Tongue (tissue), 2 donors: ENCODE data around the gene AKAP7. TPM values are rescaled to one million over a fixed set of nuclear protein-coding genes. Genes with fewer than 3 reads are reported as not detected.
A peak's percentile ranks its signal among the peaks of the same experiment; 100 is the strongest.
"Not testable (repeated sequence)": the region's sequence is repeated elsewhere in the genome, so short reads cannot be mapped to it uniquely, and the experiment has no call there.

Experiments used
- DNase-seq: peaks from one replicate; pipeline ENCODE4 v3.0.0-alpha.2; 2015
- total RNA-seq: library from RNA; depleted of rRNA; stranded (reverse); fragments of >200 nt; gene quantifications from one replicate; pipeline ENCODE4 v1.2.3, GENCODE V29; 2014

Gene AKAP7
- total RNA-seq, 1 donor from 2014 or later, result 20.3 TPM

DNA sequence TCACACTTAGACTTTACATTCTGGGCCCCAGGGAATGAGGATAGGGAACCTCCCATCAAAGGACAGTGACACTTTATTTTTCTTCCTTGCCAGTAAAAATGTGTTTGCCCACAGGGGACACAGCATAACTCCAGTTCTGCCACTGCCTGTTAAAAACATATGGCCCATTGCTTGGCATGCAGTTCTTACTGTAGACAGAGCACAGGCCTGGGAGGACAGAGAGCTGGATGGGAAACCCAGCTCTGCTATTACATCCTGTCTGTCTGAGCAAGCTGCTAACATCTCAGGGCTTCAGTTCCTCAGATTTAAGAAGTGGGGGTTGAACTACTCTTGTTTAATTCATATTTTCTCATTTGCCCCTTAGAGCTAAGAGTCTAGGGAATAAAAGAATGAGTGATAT is 120.2 kb downstream of the AKAP7 start:
- no peak for DNase-seq

DNA sequence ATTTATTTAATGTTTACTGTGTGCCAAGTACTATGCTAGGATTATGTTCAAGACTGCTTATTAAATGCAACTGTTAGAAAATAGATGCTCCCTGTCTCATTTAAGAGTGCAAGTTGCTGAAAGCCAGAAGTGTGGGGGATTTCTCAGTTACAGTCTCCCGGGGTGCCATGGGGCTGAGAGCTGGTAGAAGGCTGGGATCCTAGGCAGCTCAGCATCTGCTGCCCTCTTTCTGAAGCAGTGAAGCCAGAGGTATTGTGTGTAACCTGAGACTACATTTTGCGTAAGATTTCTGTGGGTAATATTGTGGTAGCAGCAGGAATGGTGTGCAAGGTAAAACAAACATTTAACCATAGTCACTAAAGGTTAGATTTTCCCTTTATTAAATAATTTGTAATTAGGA is 120.6 kb downstream of the AKAP7 start:
- no peak for DNase-seq

DNA sequence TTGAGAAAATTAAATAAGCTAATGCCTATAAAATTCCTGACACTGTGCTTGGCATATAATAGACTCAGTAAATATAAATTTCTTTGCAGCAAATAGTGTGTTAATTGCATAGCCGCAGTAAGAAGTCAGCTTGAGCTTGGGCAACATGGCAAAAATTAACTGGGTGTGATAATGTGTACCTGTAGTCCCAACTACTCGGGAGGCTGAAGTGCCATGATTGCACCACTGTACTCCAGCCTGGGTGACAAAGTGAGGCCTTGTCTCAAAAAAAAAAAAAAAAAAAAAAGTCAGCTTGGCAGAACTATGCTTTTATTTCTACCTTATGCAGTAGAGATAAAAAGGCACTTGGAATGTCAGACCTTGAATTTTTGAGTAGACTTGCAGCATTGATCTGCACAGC is 121.8 kb downstream of the AKAP7 start:
- DNase-seq, result no peak

DNA sequence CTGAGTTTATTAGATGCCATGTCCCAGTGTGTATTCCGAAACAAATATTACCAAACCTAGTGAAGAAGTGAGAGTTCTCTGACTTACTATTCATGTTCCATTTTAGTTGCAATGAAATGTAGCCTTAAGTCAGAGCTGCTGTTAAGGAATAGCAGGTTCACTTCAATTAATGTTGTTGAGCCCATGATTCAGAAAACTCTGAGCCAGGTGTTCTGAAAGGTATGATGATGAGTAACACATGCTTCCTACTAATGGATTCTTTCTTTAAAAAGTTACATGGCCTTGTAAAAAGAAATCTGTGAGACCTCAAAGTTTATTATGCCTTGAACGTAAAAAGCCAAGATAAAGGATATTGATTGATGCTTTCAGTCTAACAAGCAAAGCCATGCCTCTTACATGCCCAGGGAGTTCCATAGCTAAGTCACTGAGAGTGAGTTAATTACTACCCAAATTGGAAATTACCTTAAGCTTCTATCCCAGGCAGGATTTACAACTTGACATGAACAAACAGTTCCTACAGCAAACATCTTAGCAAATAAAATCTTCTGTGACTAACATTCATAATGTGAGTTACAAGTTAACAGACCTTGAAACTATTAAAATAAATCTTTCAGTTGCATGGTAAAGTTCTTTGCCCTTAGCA is 122.9 kb downstream of the AKAP7 start:
- DNase-seq, result peak; percentile 15

DNA sequence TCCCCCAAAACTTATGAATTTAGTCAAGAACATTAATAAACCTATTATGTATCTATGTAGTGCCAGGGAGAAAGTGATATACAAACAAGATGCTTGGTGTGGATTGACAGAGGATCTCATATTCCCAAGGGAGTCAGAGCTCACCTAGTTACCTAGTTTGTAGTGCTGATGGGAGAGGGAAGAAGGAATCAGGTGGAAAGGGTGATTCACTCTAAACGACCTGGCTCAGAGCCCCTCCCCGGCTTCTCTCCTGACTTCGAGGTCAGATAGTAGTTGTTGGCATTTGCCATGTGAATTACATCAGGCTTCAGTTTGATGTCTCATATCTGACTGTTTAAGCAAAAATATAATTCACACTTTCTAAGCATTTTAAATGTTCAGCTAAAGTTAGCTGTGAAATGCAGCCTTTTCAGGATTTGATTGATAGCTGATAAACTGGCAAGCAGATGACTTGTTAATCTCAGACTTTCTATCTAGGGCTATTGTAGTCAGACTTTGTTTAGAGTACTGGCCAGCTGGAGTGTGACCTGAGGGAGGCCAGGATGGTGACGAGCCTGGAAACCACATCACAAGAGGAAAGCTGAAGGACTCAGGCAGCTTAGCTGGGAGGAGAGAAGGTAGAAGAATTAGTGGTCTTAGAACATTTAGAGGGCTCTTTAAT is 123.7 kb downstream of the AKAP7 start:
- DNase-seq, result no peak

DNA sequence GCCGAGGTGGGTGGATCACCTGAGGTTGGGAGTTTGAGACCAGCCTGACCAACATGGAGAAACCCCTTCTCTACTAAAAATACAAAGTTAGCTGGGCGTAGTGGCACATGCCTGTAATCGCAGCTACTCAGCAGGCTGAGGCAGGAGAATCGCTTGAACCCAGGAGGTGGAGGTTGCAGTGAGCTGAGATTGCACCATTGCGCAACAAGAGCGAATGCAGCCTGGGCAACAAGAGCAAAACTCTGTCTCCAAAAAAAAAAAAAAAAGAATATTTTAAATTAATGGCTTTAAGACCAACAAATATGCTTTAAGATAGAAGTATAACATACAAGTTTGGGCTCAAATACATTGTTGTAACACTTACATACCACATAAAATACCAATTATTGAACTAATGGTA is 125.7 kb downstream of the AKAP7 start:
- not testable (repeated sequence) for DNase-seq

DNA sequence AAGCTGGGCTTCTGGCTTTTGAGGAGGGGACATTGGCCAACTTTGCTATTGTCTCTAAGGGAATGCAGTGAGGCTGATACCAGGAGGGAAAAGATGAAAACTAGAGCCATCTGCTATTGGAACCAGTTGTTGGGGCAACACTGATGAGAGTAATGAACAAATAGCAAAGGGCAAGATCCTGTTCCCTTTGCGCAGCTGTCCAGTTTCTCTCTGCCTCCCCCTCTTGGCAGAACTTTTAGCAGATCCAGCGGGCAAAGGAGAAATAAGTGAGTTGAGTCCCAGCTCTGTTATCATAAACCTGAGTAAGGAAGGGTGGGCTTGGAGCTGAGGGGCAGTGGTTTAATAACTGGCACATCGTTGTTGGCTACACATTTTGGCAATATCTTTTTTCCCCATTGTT is 126.8 kb downstream of the AKAP7 start:
- no peak for DNase-seq

DNA sequence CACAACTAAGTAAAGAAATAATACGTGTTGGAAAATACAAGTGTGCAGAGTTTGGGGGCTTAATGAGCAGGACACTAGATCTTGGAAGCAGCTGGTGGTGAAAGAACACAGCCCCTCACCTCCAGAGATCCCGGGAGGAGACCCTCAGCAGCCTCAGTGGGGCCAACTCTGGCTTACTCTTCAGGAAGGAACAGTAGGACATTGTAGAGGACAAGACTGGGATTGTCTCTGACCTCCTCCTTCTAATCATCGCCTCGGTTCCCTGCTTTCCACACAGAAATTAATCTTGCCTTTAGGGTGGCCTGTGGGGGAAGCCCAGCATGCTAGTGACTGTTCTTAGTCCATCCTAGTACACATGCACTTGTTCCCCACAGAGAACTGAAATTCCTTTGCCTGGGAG is 130.7 kb downstream of the AKAP7 start:
- DNase-seq, result no peak

DNA sequence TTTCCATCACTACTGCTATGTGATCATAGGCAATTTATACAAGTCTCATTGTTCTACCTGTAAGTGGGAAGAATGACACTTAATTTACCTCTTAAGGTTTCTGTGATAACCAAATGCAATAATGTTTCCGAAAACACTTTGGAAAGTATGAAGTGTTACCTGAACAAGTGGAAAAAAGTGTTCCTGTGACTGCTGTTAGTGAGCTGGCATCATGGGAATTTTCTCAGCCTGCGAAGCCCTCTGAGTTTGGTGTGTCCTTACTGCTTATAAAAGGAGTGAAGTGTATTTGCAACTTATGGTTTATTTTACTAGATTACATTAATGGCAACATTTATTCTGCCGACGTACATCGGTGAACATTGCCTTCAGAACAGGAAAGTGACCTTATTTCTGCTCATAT is 133.0 kb downstream of the AKAP7 start:
- no peak for DNase-seq

DNA sequence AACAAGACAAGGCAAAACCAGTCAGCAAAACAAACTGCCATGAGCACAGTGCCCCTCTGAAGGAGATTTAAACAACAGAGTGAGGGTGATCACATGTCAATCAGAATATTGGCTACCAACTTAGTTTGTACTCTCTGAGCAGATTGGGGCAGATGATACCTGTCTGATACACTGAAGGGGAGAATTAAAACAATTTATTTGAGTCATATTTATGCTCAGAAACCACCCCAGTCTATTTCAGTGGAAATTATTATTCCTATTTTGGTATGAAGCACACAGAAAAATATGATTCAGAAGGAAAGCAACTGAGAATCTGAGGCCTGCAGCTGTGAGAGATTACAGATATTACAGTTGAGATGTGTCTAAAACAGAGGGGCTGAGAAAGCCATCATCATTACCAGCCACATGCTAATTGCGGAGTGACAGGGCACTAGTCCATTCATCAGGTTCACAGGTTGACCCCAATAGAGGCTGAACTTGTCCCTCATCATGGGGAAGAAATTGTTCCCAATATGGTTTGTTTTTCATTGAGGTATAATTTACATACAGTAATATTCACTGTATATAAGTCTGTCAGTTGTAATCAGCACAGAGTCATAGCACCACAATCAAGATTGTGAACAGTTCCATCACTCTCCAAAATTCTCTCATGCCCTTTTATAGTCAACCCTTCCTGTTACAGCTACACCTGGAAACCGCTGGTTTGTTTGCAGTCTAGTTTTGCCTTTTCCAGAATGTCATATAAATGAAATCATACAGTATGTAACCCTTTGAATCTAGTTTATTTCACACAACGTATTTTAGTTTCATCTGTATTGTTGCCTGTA is 134.5 kb downstream of the AKAP7 start:
- no peak for DNase-seq

DNA sequence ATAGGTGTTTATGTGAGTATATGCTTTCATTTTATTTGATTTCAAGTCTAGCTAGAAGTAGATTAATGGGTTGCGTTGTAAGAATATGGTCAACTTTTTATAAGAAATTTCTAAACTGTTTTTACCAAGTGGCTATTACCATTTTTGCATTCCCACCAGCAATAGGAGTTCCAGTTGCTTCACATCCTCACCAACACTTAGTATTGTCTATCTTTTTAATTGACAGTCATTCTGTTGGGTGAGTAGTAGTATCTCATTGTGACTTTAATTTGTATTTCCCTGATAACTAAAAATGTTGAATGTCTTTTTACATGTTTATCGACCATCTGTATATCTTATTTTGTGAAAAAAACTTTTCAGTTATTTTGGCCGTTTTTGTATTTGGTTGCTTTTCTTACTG is 135.3 kb downstream of the AKAP7 start:
- no peak for DNase-seq

DNA sequence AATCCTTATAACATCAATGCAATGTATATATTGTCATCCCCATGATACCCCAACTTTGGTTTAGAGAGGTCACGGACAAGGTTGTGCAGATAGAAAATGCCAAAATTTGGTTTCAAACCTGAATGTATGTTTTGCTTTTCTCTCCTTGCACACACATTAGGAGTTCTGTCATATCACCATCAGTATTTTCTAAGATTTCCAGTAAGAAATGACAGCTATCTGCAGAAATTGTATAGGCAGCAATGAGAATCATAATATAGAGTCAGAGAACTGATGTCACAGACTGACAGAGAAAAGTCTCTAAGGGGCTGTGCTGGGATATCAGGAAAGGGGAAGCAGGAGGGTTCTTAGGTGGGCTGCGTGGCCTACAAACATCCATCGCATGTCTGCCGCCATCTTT is 140.0 kb downstream of the AKAP7 start:
- DNase-seq, result no peak

DNA sequence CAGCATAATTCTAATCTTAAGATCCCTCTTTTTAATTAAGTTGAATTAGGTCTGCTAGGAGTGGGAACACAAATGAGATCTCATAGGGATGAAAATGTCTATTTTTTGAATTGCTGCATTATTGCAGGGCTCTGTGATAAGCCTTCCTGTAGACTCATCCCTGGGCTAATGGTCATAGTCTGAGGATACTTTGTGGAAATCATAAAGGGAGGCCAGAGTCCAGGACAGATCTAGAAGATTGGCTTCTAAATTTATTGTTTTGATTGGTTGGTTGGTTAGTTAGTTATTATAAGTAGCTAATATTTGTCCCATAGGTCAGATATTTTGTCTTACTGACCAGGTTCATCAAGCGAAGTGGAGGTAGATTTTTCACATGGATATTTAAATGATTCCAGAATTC is 142.3 kb downstream of the AKAP7 start:
- no peak for DNase-seq

DNA sequence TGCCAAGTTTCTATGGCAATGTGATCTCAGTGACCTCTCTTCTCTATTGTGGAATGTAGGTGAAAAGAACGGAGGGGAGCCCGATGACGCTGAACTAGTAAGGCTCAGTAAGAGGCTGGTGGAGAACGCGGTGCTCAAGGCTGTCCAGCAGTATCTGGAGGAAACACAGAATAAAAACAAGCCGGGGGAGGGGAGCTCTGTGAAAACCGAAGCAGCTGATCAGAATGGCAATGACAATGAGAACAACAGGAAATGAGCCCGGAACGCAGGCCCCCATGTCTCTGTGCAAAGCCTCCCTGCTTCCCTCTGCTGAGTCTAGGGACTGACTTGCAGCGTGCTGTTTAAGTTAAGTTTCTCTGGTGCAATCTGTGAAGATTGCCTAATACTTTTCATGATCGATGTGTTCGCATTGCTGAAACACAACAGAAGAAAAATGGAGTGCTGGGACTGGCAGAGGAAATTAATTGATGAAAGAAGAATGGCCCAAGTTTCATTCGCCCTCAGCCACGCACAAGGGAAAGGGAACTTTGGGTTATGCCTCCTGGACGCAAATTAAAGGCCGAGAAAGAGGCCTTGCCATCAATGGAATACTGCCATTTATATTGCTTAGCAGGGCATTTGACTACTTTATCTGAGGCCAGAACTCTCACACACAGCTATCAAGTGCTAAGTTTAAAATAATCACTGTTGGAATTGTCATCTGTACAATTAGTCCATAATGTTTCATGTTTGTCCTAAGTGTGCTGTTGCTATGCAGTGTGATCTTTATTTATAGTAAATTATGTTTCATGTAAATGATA is 146.4 kb downstream of the AKAP7 start:
- no peak for DNase-seq

DNA sequence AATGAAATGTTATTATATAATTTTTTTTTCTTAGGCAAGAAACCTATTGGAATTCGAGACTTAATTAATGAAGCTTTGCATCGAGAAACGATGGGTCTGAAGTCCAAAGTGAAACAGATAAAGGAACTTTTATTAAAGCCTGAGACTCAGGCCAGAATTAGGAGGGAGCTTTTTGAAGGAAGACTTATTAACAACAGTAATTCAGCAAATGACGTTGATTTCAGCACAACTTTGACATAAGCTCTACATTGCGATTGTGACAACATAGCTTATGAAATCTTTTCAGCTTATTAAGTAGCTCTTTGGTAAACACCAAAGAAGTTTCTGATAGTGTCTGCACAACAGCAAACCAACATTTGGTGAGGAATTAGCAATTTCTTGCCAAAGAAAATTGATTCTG is 147.1 kb downstream of the AKAP7 start:
- no peak for DNase-seq

DNA sequence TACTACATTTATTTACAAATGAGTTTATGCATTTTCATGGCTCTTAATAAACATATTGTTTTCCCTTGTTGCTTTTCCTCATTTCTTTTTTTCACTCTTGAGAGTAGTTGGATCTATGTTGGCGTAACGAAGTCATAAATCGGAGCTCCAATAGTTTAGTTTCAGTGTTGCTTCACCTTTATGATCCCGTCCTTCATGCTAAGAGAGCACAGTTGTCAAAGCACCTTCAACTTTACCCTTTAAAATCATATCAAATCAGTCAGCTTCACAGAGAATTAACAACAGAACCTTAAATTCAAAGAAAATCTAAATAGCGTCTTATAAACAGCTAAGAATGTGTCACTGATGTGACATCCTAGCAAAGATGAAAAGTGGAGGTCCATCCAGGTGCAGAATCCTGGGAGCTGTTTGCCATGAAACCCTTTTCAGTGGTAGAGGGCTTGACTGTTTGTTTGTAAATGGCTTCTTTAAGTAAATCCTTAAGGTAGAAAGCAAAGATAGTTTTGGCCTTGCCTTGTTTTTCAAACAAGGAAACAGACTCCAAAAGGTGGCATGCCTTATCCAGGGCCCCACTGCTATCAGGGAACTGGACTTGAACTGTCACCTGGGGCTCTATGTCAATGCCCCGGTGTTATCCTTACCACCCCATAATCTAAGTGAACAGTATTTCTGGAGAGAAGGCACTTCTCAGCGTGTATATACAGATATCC is 148.4 kb downstream of the AKAP7 start:
- DNase-seq, result no peak

DNA sequence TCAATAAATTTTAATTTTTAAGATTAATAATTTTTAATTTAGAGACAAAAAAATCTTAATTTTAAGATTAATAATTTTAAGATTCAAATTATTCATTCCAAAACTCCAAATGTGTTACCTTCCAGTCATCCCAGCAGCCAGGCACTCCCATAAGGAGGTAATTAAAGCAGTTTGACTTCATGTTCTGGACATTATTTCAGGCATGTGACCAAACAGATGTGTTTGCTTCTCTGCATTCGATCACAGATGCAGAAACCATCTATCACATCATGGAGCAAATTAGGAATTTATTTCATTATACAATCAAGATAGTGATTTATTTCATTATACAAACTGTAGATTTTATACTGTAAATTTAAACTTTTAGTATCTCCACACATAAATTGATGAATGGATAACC is 150.3 kb downstream of the AKAP7 start:
- peak; percentile 33 for DNase-seq

DNA sequence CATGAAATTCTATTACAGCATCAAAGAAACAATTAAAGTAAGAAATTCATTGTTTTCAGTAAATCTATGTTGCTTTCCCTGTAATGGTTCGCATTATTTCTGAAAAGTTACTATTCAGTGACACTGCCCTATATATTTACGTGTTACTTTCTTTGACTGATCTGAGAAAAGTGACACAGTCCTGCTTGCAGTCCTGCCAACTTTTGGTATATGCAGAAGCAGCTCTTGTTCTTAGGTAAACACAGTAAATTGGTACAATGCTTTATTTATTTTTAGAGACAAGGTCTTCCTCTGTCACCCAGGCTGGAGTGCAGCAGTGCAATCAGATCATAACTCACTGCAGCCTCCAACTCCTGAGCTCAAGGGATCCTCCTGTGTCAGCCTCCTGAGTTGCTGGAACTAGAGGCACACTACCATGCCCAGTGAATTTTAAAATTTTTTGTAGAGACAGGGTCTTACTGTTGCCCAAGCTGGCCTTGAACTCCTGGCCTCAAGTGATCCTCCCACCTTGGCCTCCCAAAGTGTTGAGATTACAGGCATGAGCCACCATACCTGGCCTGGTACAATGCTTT is 151.3 kb downstream of the AKAP7 start:
- no peak for DNase-seq

DNA sequence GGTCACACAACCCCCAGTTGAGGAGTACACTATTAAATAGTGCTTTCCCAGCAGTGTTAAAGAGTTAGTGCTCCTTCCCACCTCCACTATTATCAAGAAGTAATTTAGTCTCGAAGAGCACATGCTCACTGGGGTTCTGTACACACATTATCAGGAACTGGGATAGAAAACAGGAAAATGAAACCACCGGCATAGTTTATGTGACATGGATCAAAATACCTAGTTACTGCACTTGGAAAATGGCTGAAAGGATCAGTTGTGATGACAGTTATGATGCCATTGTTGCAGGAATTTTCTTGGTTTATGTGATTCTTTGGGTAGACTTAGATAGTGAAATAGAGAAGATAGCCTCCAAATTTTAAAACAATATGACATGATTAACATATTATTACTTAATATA is 152.9 kb downstream of the AKAP7 start:
- no peak for DNase-seq

DNA sequence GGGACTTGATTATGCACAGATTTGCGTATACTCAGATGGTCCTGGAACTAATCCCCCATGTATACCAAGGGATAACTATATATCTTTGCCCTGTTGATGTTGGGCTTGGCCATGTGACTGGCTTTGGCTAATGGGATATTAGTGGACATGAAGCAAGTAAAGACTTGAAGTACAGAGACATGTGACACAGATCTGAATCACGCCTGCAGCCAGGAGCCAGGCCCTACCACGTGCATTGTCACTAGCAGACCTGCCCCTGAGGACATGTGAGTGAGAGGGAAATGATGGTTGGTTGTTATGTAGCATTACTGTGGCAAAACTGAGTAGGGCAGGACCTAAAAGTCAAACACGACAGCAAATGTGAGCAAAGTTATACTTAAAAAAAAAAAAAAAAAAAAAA is 155.7 kb downstream of the AKAP7 start:
- DNase-seq, result no peak

DNA sequence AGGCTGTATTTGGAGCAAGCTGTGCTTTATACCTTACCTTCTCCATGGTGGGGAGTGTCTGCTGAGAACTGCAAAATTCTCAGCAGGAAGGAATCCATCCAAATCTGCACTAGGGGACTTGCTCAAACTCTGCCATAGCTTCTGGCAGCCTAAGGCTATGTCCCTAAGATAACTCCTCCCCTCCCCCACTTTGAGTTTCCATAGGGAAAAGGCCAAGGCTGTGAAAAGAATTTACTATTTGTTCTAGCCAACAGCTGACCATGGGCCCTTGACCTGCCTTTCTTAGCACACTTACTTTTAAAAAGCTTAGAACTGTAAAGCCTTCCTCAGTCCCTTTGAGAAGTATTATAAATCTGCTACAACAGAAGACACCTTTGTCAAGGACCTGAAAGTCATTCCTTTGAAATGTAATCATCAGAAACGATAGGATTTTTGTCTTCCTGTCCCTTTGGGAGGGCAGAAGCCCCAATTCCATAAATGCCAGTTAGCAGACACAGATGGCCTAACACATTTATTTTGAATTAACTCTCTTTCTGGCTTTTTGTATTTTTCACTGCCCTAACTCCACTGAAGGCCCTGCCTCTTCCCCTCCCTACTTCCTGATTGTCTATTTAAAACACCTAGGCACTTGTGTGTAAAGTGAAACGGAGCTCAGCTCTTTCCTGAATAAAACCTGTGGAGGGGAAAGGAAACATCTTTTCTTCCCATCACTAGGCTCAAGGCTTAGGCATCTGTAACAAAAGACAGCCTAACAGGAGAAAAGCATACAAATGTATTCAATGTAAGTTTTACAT is 157.1 kb downstream of the AKAP7 start:
- DNase-seq, result peak; percentile 22
